Neutrophil (primary cell): ENCODE measurements around the gene OTOS.

Source experiments
- H3K27ac ChIP-seq: fragments of 200-600 bp; sonication (generic); 2 replicates; pipeline ENCODE4 v1.5.1; 2016; ENCODE audit warnings: mild to moderate bottlenecking, moderate library complexity
- H3K27me3 ChIP-seq: fragments of 200-600 bp; sonication (generic); 2 replicates; pipeline ENCODE4 v1.6.0; 2016; ENCODE audit warnings: mild to moderate bottlenecking
- H3K36me3 ChIP-seq: fragments of 200-600 bp; sonication (generic); 2 replicates; pipeline ENCODE4 v1.5.1; 2017
- H3K4me1 ChIP-seq, 2 experiments: fragments of 200-600 bp in 1 of 2; sonication (generic) in 1 of 2; 1 replicate in 1 of 2; 2 replicates in 1 of 2; pipeline versions ENCODE4 v1.5.1 to v1.6.1; 2013 to 2016; ENCODE audit warnings: low read depth in 1 of 2, low read length in 1 of 2, mild to moderate bottlenecking in 1 of 2, moderate library complexity in 1 of 2; ENCODE audit not compliant: control insufficient read depth in 1 of 2, insufficient read depth in 1 of 2
- H3K4me3 ChIP-seq, 2 experiments: fragments of 200-600 bp in 1 of 2; sonication (generic) in 1 of 2; 1 replicate in 1 of 2; 2 replicates in 1 of 2; pipeline ENCODE4 v1.5.1; 2013 to 2016; ENCODE audit warnings: low read depth in 1 of 2, low read length in 1 of 2, mild to moderate bottlenecking in 1 of 2, moderate library complexity in 1 of 2
- H3K9me3 ChIP-seq: fragments of 200-600 bp; sonication (generic); 2 replicates; pipeline ENCODE4 v1.5.1; 2016
- TF ChIP-seq, protein P1 (sequence below): fragments of 200-600 bp; sonication (generic); IDR thresholded peaks from 2 replicates; pipeline ENCODE4 v1.5.1; 2016; ENCODE audit warnings: antibody characterized with exemption

Gene OTOS

DNA sequence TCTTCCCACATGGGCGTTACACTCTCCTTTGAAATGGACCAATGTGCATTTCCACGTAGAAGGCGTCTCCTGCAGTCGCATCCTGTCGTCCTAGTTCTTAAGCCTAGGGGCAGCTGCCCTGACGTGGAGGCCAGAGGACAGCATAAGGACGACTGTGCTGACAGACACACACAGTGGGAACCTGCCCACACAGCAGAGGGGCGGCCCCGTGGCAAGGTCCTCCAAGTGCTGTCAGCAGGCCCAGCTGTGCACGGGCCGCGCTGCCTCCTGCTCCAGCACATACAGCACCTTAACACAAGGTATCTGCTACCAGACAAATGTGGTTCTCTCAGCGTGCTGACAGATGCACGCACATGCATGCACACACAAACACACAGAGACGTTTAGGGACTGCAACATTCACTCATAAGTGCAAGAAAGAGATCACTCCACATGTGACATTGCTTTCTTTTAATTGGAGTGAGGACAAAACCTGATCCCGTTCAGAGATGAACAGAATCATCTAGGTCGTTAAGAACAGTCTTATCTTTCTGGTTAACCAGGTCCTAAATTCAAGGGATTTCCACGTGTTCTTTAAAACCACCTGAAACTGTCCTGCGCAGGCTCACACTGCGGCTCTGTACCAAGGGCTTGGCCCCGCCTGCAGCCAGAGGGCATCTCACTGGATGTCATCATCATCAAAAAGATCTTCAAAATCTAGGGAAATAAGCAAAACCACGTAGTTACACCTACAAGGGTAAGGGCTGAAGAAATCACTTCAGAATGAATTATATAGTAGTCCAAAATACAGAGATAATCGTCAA lies 9.9 kb downstream of the OTOS start:
- Histone ChIP-seq H3K9me3 (no peaks in the 10 kb centered on the region), H3K27me3 (no peaks in the 10 kb centered on the region), H3K4me3 (no peak overlapping the region), H3K36me3 (peaks cover 75% of the 10 kb centered on the region), H3K4me1 (peaks cover 6 to 9% of the 10 kb centered on the region in 2 experiments), H3K27ac (no peak overlapping the region)
- TF ChIP-seq, protein P1, sequence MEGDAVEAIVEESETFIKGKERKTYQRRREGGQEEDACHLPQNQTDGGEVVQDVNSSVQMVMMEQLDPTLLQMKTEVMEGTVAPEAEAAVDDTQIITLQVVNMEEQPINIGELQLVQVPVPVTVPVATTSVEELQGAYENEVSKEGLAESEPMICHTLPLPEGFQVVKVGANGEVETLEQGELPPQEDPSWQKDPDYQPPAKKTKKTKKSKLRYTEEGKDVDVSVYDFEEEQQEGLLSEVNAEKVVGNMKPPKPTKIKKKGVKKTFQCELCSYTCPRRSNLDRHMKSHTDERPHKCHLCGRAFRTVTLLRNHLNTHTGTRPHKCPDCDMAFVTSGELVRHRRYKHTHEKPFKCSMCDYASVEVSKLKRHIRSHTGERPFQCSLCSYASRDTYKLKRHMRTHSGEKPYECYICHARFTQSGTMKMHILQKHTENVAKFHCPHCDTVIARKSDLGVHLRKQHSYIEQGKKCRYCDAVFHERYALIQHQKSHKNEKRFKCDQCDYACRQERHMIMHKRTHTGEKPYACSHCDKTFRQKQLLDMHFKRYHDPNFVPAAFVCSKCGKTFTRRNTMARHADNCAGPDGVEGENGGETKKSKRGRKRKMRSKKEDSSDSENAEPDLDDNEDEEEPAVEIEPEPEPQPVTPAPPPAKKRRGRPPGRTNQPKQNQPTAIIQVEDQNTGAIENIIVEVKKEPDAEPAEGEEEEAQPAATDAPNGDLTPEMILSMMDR, result no peak

DNA sequence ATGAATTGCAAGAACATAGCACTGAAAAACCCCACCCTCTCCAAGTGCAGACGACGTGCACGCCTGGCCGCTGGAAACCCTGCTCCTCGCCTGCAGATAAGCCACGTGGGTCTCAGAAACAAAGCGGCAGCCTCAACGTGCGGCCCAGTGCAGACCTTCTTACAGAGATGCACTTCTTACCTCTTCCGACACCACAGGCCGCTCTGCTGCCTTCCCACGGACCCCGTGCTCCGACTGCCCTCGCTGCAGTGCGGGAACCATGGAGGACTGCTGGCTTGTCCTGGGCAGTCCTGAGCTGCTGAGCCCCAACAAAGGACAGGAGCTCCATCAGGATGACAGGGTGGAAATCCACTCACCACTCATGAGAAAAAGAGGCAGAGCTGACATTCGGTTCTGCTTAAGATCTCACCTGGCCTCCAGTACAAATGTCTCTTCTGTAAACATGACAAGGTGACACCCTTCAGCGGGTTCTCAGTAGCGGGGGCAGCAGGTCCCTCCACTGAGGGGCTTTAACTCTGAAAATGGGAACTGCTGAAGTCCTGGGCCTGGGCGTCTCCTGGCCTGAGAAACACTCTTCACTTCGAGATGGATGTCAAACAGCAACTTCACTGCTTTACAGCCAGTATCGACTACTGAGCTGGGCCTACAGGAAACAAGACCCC lies 10.6 kb downstream of the OTOS start:
- TF ChIP-seq, protein P1, result no peak
- no peak overlapping the region for H3K4me3 ChIP-seq
- no peaks in the 10 kb centered on the region for H3K9me3 ChIP-seq
- H3K4me1 ChIP-seq, result peaks cover 0 to 1% of the 10 kb centered on the region in 2 experiments
- H3K27me3 ChIP-seq, result no peaks in the 10 kb centered on the region
- H3K36me3 ChIP-seq, result peaks cover 75% of the 10 kb centered on the region
- no peak overlapping the region for H3K27ac ChIP-seq

DNA sequence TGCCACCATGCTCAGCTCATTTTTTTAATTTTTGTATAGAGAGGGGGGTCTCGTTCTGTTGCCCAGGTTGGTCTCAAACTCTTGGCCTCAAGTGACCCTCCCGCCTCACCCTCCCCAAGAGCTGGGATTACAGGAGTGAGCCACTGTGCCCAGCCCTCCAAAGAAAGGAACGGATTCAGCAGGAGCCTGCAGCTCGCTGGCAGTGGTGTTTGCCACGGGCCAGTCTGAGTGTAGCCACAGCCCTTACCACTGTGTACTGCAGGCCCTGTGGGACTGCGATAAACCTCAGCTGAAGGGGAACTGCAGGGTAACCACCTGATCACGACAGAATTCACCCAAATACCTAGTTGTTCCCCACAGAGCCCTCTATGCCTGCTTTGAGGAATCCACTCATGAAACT lies 11.1 kb downstream of the OTOS start:
- TF ChIP-seq, protein P1, result no peak
- Histone ChIP-seq H3K36me3 (peaks cover 75% of the 10 kb centered on the region), H3K27me3 (no peaks in the 10 kb centered on the region), H3K4me1 (no peaks in the 10 kb centered on the region), H3K4me3 (no peak overlapping the region), H3K9me3 (no peaks in the 10 kb centered on the region), H3K27ac (no peak overlapping the region)

DNA sequence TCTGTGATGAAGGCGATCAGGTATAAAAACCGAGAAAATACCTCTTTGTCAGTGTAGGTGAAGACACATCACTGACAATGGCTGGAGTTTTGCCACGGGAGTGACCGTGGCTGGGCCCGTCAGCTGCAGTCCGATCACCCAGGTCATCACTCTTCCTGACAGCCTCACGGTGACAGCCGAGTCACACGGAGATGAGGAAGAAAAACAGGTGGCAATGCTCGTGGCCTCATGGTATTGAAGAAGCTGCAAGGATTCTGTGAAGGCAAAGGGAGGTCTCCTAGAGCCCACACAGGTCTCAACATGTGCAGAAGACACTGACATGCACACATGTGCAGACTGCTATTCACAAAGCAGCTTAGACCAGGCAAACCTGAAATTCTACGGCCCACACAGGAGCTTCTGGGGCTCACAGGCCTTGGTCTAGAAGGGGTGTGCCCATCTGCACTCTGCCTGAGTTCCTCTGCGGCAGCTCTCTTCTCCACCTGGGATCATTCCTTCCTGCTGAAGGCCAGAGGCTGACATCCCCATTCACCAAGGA lies 11.8 kb downstream of the OTOS start:
- no peak overlapping the region for H3K27ac ChIP-seq
- no peaks in the 10 kb centered on the region for H3K9me3 ChIP-seq
- H3K4me1 ChIP-seq, result no peaks in the 10 kb centered on the region
- H3K36me3 ChIP-seq, result peaks cover 73% of the 10 kb centered on the region
- no peak overlapping the region for H3K4me3 ChIP-seq
- no peaks in the 10 kb centered on the region for H3K27me3 ChIP-seq
- TF ChIP-seq, protein P1, result no peak

DNA sequence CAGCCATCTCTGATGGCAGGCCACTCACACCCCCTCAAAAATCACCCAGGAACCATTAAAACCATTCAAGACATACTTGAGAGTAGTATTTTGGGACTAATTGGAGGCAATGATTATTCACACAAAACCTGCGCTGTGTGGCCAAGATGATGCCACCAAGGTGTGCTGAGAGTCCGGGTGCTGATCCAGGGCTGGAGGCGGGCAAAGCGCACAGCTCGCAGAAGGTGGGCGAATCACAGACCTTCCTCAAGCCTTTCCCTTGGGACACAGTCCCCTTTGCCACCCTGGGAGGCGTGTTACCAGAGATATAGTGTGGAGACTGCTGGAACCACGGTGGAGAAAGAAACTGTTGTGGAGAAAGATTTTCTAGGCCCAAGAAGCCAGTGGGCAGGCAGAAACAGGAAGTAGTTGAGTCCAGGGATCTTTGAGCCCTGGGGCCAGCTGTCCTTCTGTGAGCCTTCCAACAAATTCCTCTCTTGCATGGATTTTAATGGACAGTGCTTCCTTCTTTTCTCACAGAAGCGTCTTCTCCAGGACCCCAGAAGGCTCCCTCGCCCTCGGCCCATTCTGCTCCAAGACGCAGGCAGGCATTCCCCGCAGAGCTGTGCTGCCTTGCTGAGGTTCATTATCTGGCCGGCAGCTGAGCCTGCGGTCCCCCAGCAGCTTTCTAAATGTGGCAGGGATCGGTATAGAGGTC lies 12.4 kb downstream of the OTOS start:
- H3K36me3 ChIP-seq, result peaks cover 66% of the 10 kb centered on the region
- no peaks in the 10 kb centered on the region for H3K27me3 ChIP-seq
- H3K27ac ChIP-seq, result no peak overlapping the region
- no peaks in the 10 kb centered on the region for H3K4me1 ChIP-seq
- TF ChIP-seq, protein P1, result no peak
- H3K4me3 ChIP-seq, result no peak overlapping the region
- H3K9me3 ChIP-seq, result no peaks in the 10 kb centered on the region
